WTC11 (cell line): ENCODE data around the gene KCNQ2.

Source experiments
- AFF4 ChIP-seq: sonication (generic); formaldehyde crosslinking; IDR thresholded peaks from 2 replicates; pipeline ENCODE4 v1.8.1; 2023; ENCODE audit warnings: mild to moderate bottlenecking, missing genetic modification reagents, borderline replicate concordance
- ATF2 ChIP-seq: sonication (generic); formaldehyde crosslinking; IDR thresholded peaks from 2 replicates; pipeline ENCODE4 v1.8.1; 2022; ENCODE audit warnings: low read depth, missing genetic modification reagents, borderline replicate concordance
- ATF3 ChIP-seq: sonication (generic); formaldehyde crosslinking; conservative IDR thresholded peaks from 2 replicates; pipeline ENCODE4 v1.8.1; 2022; ENCODE audit warnings: mild to moderate bottlenecking, missing genetic modification reagents
- CTCF ChIP-seq: fragments of 200-600 bp; IDR thresholded peaks from 2 replicates; pipeline ENCODE4 v1.8.0; 2022; ENCODE audit warnings: antibody characterized with exemption
- MAX ChIP-seq: sonication (generic); formaldehyde crosslinking; IDR thresholded peaks from 2 replicates; pipeline ENCODE4 v1.8.0; 2022; ENCODE audit warnings: mild to moderate bottlenecking, missing genetic modification reagents
- MYBL2 ChIP-seq: sonication (generic); formaldehyde crosslinking; IDR thresholded peaks from 2 replicates; pipeline ENCODE4 v1.8.1; 2023; ENCODE audit warnings: mild to moderate bottlenecking, moderate library complexity, missing genetic modification reagents

- TF ChIP-seq CTCF (no peak), ATF3 (CRISPR knock-in tag) (no peak), MYBL2 (CRISPR knock-in tag) (no peak), ATF2 (CRISPR knock-in tag) (no peak), AFF4 (CRISPR knock-in tag) (no peak), MAX (no peak)
These were observed 16.9 kb downstream of the KCNQ2 start for GRCh38 chr20:63455568-63455859.
